ENCODE data around the gene GALNT2. TPM values are rescaled to one million over a fixed set of nuclear protein-coding genes. Genes with fewer than 3 reads are reported as not detected.

GALNT2 gene
- total and polyA plus RNA-seq, 2 of the 4 experiments (the other 2 are of a cell fraction), result 50.4 to 189 TPM

DNA sequence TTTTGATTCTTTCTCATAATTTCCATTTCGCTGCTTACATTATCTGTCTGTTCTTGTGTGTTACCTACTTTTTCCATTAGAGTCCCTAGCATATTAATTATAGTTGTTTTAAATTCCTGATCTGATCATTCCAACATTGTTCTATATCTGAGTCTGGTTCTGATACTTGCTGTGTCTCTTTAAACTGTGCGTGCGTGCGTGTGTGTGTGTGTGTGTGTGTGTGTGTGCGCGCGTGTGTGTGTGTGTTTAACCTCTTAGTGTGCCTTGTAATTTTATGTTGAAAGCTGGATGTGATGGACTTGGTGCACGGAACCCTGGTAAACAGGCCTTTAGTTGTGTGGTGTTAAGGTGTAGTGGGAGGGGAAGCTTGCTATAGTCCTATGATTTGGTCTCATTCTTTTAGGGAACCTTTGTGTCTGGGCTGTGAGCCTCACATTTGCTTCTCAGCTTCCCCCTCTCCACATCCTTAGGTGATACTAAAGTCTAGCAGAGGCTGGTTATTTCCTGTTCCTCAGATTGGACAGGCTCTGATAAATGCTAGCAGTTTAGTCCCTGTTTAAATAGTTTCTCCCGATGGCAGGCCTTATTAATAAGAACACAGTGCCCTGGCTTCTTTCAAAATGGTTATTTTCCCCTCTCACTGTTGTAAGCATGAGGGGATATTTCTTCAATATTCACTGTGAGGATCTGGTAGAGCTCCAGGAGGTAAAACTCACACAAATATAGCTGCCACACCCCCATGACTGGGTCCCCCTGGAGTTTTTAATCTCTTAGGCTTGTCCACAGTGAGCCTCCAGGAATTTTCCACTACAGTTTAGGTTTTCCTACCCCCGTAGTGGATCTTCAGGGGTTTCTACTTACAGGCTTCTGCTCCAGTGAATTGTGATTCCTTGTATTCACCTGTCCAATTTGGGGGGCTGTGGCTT lies 118.3 kb downstream of the GALNT2 start:
- no peak overlapping the region for H3K14ac ChIP-seq (replicated peaks; ENCODE audit: low read depth, low read length)
- H4K20me1 ChIP-seq (ENCODE audit: insufficient read depth, low read length), result peaks cover 18% of the 10 kb centered on the region
- CTCF ChIA-PET, result interaction anchor here (1.0 to 1.1 kb wide), 2 partner anchors 9 to 14 kb away, joined by 3 to 4 read pairs; no protein-coding TSS in a partner anchor
- H3K27me3 ChIP-seq (ENCODE audit: control insufficient read depth, insufficient read depth, low read length), result no peaks in the 10 kb centered on the region
- no peak overlapping the region for H2BK120ac ChIP-seq (ENCODE audit: low read depth, low read length)
- no peak overlapping the region for H3K9ac ChIP-seq (ENCODE audit: low read depth, low read length)
- H3K23ac ChIP-seq (ENCODE audit: low read depth, low read length), result no peak overlapping the region
- dilution Hi-C loops (cut with HindIII; ENCODE audit: low sequenced_read_pairs, unreplicated experiment), result no loop called here
- no peak overlapping the region for H3K4me3 ChIP-seq (ENCODE audit: insufficient read depth, low read depth, low read length)
- H2BK5ac ChIP-seq (ENCODE audit: low read depth, low read length, poor library complexity, severe bottlenecking), result no peak overlapping the region
- H4K8ac ChIP-seq (ENCODE audit: low read depth in 2 of 2, low read length in 2 of 2), result no peak overlapping the region
- BruUV-seq (replicated peaks), result no TSS peak
- H4K5ac ChIP-seq (ENCODE audit: low read depth, low read length), result no peak overlapping the region
- H3K9me3 ChIP-seq (ENCODE audit: control insufficient read depth, insufficient read depth, low read length), result no peaks in the 10 kb centered on the region
- no peak overlapping the region for H4K91ac ChIP-seq (ENCODE audit: insufficient read depth, low read depth, low read length)
- H3K4me1 ChIP-seq (ENCODE audit: control insufficient read depth, insufficient read depth, low read length), result peaks cover 4% of the 10 kb centered on the region
- intact Hi-C loops (cut with micrococcal nuclease), result no loop called here
- H3K56ac ChIP-seq (ENCODE audit: extremely low read depth, insufficient read depth, low read length), result no peak overlapping the region
- no peak overlapping the region for H2AFZ ChIP-seq (replicated peaks; ENCODE audit: low read length, poor library complexity)
- ATAC-seq (ENCODE audit: low read depth) (no peak; the same call in 1 of the 2 replicates), DNase-seq (no peak)
- H2BK15ac ChIP-seq (ENCODE audit: low read depth, low read length), result no peak overlapping the region
- H3K9me1 ChIP-seq (ENCODE audit: insufficient read depth, low read length), result peaks cover 14% of the 10 kb centered on the region; the same call in 1 of the 2 replicates
- TF ChIP-seq CHD1 (IDR thresholded peaks at IDR 0.05; ENCODE audit: low read depth, low read length) (no peak), RAD21 (IDR thresholded peaks at IDR 0.05; ENCODE audit: low read length) (no peak), MXI1 (IDR thresholded peaks at IDR 0.05; ENCODE audit: borderline replicate concordance, low read depth, low read length) (no peak), CEBPB (IDR thresholded peaks at IDR 0.05; ENCODE audit: low read depth, low read length) (no peak), RCOR1 (IDR thresholded peaks at IDR 0.05; ENCODE audit: insufficient replicate concordance, low read length) (no peak), RFX5 (IDR thresholded peaks at IDR 0.05; ENCODE audit: low read depth, low read length) (no peak), NFE2L2 (IDR thresholded peaks at IDR 0.05; ENCODE audit: low read depth, low read length) (no peak), MAZ (IDR thresholded peaks at IDR 0.05; ENCODE audit: borderline replicate concordance, low read depth, low read length) (no peak), POLR2A (IDR thresholded peaks at IDR 0.05; ENCODE audit: low read depth, low read length) (no peak), SMC3 (IDR thresholded peaks at IDR 0.05; ENCODE audit: low read depth, low read length) (no peak), FOS (IDR thresholded peaks at IDR 0.05; ENCODE audit: low read depth, low read length) (no peak)
- TF ChIP-seq, protein P1, sequence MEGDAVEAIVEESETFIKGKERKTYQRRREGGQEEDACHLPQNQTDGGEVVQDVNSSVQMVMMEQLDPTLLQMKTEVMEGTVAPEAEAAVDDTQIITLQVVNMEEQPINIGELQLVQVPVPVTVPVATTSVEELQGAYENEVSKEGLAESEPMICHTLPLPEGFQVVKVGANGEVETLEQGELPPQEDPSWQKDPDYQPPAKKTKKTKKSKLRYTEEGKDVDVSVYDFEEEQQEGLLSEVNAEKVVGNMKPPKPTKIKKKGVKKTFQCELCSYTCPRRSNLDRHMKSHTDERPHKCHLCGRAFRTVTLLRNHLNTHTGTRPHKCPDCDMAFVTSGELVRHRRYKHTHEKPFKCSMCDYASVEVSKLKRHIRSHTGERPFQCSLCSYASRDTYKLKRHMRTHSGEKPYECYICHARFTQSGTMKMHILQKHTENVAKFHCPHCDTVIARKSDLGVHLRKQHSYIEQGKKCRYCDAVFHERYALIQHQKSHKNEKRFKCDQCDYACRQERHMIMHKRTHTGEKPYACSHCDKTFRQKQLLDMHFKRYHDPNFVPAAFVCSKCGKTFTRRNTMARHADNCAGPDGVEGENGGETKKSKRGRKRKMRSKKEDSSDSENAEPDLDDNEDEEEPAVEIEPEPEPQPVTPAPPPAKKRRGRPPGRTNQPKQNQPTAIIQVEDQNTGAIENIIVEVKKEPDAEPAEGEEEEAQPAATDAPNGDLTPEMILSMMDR (conservative IDR thresholded peaks at IDR 0.05; ENCODE audit: low read depth, low read length), result no peak
- TF ChIP-seq, protein P2, sequence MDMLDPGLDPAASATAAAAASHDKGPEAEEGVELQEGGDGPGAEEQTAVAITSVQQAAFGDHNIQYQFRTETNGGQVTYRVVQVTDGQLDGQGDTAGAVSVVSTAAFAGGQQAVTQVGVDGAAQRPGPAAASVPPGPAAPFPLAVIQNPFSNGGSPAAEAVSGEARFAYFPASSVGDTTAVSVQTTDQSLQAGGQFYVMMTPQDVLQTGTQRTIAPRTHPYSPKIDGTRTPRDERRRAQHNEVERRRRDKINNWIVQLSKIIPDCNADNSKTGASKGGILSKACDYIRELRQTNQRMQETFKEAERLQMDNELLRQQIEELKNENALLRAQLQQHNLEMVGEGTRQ (IDR thresholded peaks at IDR 0.05; ENCODE audit: low read depth, low read length), result no peak
- TF ChIP-seq, protein P3, sequence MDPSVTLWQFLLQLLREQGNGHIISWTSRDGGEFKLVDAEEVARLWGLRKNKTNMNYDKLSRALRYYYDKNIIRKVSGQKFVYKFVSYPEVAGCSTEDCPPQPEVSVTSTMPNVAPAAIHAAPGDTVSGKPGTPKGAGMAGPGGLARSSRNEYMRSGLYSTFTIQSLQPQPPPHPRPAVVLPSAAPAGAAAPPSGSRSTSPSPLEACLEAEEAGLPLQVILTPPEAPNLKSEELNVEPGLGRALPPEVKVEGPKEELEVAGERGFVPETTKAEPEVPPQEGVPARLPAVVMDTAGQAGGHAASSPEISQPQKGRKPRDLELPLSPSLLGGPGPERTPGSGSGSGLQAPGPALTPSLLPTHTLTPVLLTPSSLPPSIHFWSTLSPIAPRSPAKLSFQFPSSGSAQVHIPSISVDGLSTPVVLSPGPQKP (IDR thresholded peaks at IDR 0.05; ENCODE audit: borderline replicate concordance, low read depth, low read length), result no peak
- no peaks in the 10 kb centered on the region; the same call in 1 of the 2 replicates for H3K36me3 ChIP-seq (ENCODE audit: control insufficient read depth, insufficient read depth, low read length)
- no peak overlapping the region for H3K18ac ChIP-seq (ENCODE audit: low read depth, low read length)
- no peak overlapping the region for H2BK20ac ChIP-seq (ENCODE audit: low read depth, low read length)
- H3K79me1 ChIP-seq (ENCODE audit: low read depth in 1 of 2, low read length in 2 of 2), result peaks cover 31 to 46% of the 10 kb centered on the region in 2 experiments
- no peak overlapping the region for H3K4me2 ChIP-seq (ENCODE audit: low read depth, low read length)
- whole genome bisulfite sequencing, 2 experiments (ENCODE audit: extremely low coverage in 2 of 2, insufficient read length in 1 of 2), result no CpG with 5 or more reads among the region's 10 CpGs
- H2AK5ac ChIP-seq (ENCODE audit: low read depth, low read length), result no peak overlapping the region
- POLR2A ChIA-PET (ENCODE audit: unreplicated experiment), result no interaction called here
- no peak overlapping the region for H3K4ac ChIP-seq (ENCODE audit: low read depth, low read length)
- no peak overlapping the region for H2AK9ac ChIP-seq (replicated peaks; ENCODE audit: low read depth, low read length, poor library complexity)
- in situ Hi-C loops (cut with MboI; ENCODE audit: low sequenced_read_pairs), result no loop called here
- H3K27ac ChIP-seq (ENCODE audit: insufficient read depth, low read length), result no peak overlapping the region

Data from IMR-90 (cell line).